Bronchial epithelial cell (primary cell): ENCODE results near the gene ARHGAP12. TPM values are rescaled to one million over a fixed set of nuclear protein-coding genes. Genes with fewer than 3 reads are reported as not detected.

Source experiments
- DNase-seq: peaks from one replicate; pipeline ENCODE4 v3.0.0-alpha.2; 2010; ENCODE audit warnings: low read depth
- FAIRE-seq: peaks from 2 replicates; lab custom pipeline; 2011; peaks lifted over from hg19 to GRCh38; lab: Jason Lieb, UNC
- H3K27me3 ChIP-seq: 2 replicates; pipeline ENCODE4 v1.5.1; 2011; ENCODE audit warnings: low read length; ENCODE audit not compliant: control insufficient read depth, insufficient read depth
- H3K36me3 ChIP-seq: 2 replicates; pipeline ENCODE4 v1.5.1; 2011; ENCODE audit warnings: low read length; ENCODE audit not compliant: control insufficient read depth, insufficient read depth
- H3K4me3 ChIP-seq: 2 replicates; pipeline ENCODE4 v1.5.1; 2011; ENCODE audit warnings: mild to moderate bottlenecking, low read depth, low read length, control low read depth
- total RNA-seq: library from RNA; depleted of rRNA; stranded (reverse); fragments of >200 nt; gene quantifications from 2 replicates; pipeline ENCODE4 v1.2.1, GENCODE V29; 2014
- TF ChIP-seq, protein P1 (sequence below): IDR thresholded peaks from 2 replicates; pipeline ENCODE4 v1.5.1; 2011; ENCODE audit warnings: mild to moderate bottlenecking, moderate library complexity, low read length, control low read depth, inconsistent platforms; ENCODE audit not compliant: insufficient read depth, severe bottlenecking

Gene ARHGAP12
- total RNA-seq, 1 donor from 2014 or later, result 30.3 TPM

DNA sequence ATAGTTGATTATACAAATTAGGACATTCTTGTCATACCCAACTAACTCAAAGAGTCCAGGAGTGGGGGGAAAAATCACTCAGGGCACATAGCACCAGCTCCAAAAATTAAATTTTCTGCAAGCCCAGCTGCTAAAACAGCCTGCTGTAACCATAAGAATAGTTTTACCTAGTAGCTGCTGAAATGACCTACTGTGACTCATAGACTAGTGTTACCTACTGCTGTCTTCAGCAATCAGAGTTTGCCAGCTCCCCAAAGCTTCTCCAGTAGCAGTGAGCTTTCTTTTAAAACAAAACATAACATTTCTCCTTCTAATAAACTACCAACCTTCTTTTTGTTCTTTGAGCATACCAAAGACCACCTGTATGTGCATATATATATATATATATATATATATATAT, 4.2 kb upstream of the ARHGAP12 start:
- TF ChIP-seq, protein P1, sequence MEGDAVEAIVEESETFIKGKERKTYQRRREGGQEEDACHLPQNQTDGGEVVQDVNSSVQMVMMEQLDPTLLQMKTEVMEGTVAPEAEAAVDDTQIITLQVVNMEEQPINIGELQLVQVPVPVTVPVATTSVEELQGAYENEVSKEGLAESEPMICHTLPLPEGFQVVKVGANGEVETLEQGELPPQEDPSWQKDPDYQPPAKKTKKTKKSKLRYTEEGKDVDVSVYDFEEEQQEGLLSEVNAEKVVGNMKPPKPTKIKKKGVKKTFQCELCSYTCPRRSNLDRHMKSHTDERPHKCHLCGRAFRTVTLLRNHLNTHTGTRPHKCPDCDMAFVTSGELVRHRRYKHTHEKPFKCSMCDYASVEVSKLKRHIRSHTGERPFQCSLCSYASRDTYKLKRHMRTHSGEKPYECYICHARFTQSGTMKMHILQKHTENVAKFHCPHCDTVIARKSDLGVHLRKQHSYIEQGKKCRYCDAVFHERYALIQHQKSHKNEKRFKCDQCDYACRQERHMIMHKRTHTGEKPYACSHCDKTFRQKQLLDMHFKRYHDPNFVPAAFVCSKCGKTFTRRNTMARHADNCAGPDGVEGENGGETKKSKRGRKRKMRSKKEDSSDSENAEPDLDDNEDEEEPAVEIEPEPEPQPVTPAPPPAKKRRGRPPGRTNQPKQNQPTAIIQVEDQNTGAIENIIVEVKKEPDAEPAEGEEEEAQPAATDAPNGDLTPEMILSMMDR, result no peak
- Histone ChIP-seq H3K36me3 (no peaks in the 10 kb centered on the region), H3K4me3 (no peak overlapping the region), H3K27me3 (no peaks in the 10 kb centered on the region)
- DNase-seq, result peak; percentile 61
- no peak for FAIRE-seq

DNA sequence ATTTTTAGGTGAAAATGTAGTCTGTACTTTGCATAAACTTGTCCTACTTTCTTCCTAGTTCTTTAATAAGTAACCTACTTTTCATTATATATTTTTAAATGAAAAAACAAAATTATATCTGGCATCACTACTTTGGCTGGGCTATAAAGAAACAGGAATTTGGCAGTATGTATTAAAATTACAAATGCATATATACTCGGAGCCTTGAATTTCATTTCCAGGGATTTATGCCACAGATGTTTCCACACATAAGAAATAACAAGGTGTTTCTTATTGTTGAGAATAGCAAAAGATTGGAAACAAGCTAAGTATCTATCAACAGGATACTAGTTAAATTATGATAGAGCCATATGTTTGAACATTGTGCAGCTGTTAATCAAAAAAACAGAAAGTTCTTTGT, 2.2 kb upstream of the ARHGAP12 start:
- no peak for DNase-seq
- Histone ChIP-seq H3K4me3 (no peak overlapping the region), H3K36me3 (no peaks in the 10 kb centered on the region), H3K27me3 (no peaks in the 10 kb centered on the region)
- FAIRE-seq, result no peak
- TF ChIP-seq, protein P1, result no peak

DNA sequence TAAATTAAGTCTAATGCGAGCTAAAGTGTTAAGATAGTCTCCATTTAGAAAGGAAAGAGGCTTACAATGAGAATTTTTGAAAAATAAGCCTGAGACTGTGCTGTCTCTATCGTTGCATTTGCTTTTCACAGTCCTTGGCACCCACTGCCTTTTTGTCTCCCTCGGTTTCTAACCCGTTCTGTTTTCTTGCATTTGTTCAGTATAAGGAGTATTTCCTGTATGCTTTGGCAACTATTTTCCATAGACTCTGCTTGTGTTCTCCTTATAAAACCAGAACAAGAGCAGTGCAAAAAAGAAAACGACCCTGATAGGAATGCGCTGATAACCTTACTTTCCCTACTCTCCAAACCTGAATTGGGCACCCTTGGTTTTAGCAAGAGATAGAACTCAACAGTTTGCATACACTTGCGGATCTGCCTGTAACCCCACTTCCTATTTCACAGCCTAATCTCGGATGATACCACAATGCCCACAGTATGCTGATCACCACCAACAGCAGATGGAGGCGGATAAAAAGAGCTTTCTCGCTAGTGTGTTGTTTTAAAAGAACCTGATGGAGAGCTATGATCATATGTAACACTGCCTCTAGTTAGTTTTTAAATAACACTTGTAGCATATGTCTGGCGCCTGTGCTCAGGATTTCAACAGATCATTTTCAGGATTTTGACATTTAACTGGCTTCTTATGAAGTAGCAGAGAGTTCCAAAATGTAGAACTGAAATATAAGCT, 1.6 kb upstream of the ARHGAP12 start:
- H3K36me3 ChIP-seq, result no peaks in the 10 kb centered on the region
- DNase-seq (no peak), FAIRE-seq (no peak)
- no peaks in the 10 kb centered on the region for H3K27me3 ChIP-seq
- TF ChIP-seq, protein P1, result no peak
- H3K4me3 ChIP-seq, result peak overlapping the region; percentile 84

DNA sequence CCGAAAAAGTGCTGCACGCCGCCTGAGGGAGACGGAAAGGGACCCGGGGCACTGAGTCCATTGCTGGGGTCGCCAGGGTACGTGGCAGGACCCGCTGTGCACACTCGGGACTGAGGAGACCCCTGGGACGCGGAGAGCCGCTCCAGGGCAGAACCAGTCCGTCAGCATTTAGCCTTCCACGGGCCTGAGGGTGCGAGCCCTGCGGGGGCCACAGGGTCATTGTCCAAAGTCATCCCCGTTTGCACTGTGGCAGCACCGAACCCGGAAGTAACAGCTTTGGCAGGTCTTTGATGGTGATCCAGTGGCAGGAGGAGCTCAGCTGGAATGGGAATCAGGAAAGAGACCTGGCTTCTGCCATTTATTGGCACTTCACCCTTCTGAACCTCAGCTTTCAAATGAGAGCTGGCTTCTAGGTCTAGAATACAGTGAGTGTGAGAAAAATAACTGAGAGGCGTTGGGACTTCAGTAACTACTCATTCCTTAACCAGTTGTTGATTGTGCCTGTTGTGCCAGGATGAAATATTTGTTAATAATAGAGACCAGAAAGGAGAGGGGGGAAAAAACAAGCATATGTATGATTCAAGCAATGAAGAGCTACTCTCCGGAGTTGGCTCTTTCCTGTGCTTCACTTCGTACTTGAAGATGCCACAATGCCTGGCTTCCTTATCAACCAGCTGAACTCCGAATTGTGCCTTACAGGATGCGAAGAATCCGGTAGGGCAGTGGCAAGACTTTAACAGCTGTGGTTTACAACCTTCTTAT, 811 bp upstream of the ARHGAP12 start:
- no peak for FAIRE-seq
- Histone ChIP-seq H3K4me3 (peak overlapping the region; percentile 84), H3K36me3 (no peaks in the 10 kb centered on the region), H3K27me3 (no peaks in the 10 kb centered on the region)
- TF ChIP-seq, protein P1, result no peak
- peak; percentile 29 for DNase-seq

DNA sequence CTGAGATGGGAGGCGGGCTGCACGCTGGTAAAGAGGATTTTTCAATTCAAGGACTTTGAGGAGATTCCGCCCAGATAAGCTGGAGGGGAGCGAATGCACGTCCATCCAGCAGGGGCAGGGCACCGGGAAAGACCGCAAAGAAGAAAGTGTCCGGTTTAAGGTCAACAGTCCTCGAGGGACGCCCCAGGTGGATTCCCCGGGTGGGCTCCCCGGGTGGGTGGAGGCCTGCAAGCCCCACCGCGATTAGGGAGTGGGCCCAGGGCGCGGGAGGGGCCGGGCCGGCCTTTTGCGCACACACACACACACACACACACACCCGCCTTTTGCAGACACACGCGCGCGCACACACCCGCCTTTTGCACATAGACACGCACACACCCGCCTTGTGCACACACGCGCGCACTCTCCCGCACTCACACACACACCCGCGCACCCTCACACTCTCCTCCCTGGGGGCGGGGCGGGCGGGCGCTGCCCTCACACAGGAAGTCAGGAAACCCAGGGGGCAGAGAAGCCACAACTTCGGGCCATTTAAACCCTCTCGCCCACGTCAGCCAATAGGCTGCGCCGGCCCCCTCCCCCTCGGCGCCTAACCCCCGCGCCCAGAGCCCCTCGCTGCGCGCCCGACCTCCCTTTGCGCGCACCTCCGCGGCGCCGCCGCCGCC, 615 bp downstream of the ARHGAP12 start:
- FAIRE-seq (no peak), DNase-seq (no peak)

More for the DNA sequence above, 615 bp downstream of the ARHGAP12 start:
- Histone ChIP-seq H3K27me3 (no peaks in the 10 kb centered on the region), H3K36me3 (no peaks in the 10 kb centered on the region), H3K4me3 (peak overlapping the region; percentile 84)
- TF ChIP-seq, protein P1, result peak; percentile 36
